Trophoblast cell (in vitro differentiated cells and primary cell): ENCODE results near the gene EFEMP1.

Experiments
- DNase-seq, 2 donors: peaks; one replicate each; pipeline ENCODE4 v3.0.0-alpha.2; 2016
- H2AFZ ChIP-seq: 2 replicates; pipeline ENCODE4 v1.6.1; 2013; ENCODE audit warnings: low read length, moderate library complexity, mild to moderate bottlenecking; ENCODE audit not compliant: insufficient read depth, poor library complexity
- H2AK5ac ChIP-seq: 2 replicates; pipeline ENCODE4 v1.6.1; 2013; ENCODE audit warnings: mild to moderate bottlenecking, low read length
- H2BK120ac ChIP-seq: 2 replicates; pipeline ENCODE4 v1.6.1; 2013; ENCODE audit warnings: low read length, mild to moderate bottlenecking, moderate library complexity; ENCODE audit not compliant: insufficient read depth, poor library complexity
- H2BK12ac ChIP-seq: 2 replicates; pipeline ENCODE4 v1.6.1; 2013; ENCODE audit warnings: mild to moderate bottlenecking, low read length, moderate library complexity
- H2BK5ac ChIP-seq: 2 replicates; pipeline ENCODE4 v1.6.1; 2013; ENCODE audit warnings: low read length, low read depth, moderate library complexity, mild to moderate bottlenecking; ENCODE audit not compliant: poor library complexity
- H3K14ac ChIP-seq: 2 replicates; pipeline ENCODE4 v1.6.1; 2013; ENCODE audit warnings: mild to moderate bottlenecking, low read length
- H3K18ac ChIP-seq: 2 replicates; pipeline ENCODE4 v1.6.1; 2013; ENCODE audit warnings: mild to moderate bottlenecking, low read length
- H3K23ac ChIP-seq: 2 replicates; pipeline ENCODE4 v1.6.1; 2013; ENCODE audit warnings: low read length
- H3K27ac ChIP-seq: 2 replicates; pipeline ENCODE4 v1.5.1; 2013; ENCODE audit warnings: low read depth, mild to moderate bottlenecking, inconsistent platforms, low read length, moderate library complexity
- H3K27me3 ChIP-seq: 2 replicates; pipeline ENCODE4 v1.6.1; 2013; ENCODE audit warnings: inconsistent platforms, mild to moderate bottlenecking, low read length, moderate library complexity; ENCODE audit not compliant: insufficient read depth
- H3K36me3 ChIP-seq, 2 experiments: 1 replicate in 1 of 2; 2 replicates in 1 of 2; pipeline ENCODE4 v1.6.1; 2013; ENCODE audit warnings: low read length in 2 of 2, mild to moderate bottlenecking in 2 of 2, moderate library complexity in 1 of 2; ENCODE audit not compliant: insufficient read depth in 2 of 2, control insufficient read depth in 1 of 2
- H3K4ac ChIP-seq: 2 replicates; pipeline ENCODE4 v1.6.1; 2013; ENCODE audit warnings: low read depth, mild to moderate bottlenecking, low read length, moderate library complexity
- H3K4me1 ChIP-seq, 2 experiments: 1 replicate in 1 of 2; 2 replicates in 1 of 2; pipeline ENCODE4 v1.6.1; 2013; ENCODE audit warnings: low read length in 2 of 2, mild to moderate bottlenecking in 2 of 2, moderate library complexity in 1 of 2; ENCODE audit not compliant: insufficient read depth in 2 of 2, control insufficient read depth in 1 of 2
- H3K4me2 ChIP-seq: 2 replicates; pipeline ENCODE4 v1.6.1; 2013; ENCODE audit warnings: inconsistent platforms, mild to moderate bottlenecking, low read length, moderate library complexity
- H3K4me3 ChIP-seq: 2 replicates; pipeline ENCODE4 v1.5.1; 2013; ENCODE audit warnings: mild to moderate bottlenecking, low read depth, low read length, inconsistent platforms
- H3K79me1 ChIP-seq: one replicate; pipeline ENCODE4 v1.6.1; 2013; ENCODE audit warnings: low read length
- H3K79me2 ChIP-seq: 2 replicates; pipeline ENCODE4 v1.6.1; 2013; ENCODE audit warnings: low read length, mild to moderate bottlenecking; ENCODE audit not compliant: control insufficient read depth, insufficient read depth, poor library complexity
- H3K9ac ChIP-seq: 2 replicates; pipeline ENCODE4 v1.6.1; 2013; ENCODE audit warnings: mild to moderate bottlenecking, low read length
- H3K9me3 ChIP-seq: 2 replicates; pipeline ENCODE4 v1.6.1; 2013; ENCODE audit warnings: low read depth, mild to moderate bottlenecking, control low read depth, inconsistent platforms, low read length; ENCODE audit not compliant: insufficient read depth
- H4K12ac ChIP-seq: 2 replicates; pipeline ENCODE4 v1.6.1; 2013; ENCODE audit warnings: low read depth, mild to moderate bottlenecking, low read length, moderate library complexity
- H4K8ac ChIP-seq: 2 replicates; pipeline ENCODE4 v1.6.1; 2013; ENCODE audit warnings: low read depth, mild to moderate bottlenecking, low read length, moderate library complexity
- H4K91ac ChIP-seq: one replicate; pipeline ENCODE4 v1.6.1; 2013; ENCODE audit warnings: low read depth, mild to moderate bottlenecking, low read length, moderate library complexity
- WGBS: extraction: QIAGEN DNeasy Blood & Tissue Kit; methylation state at CpG from one replicate; pipeline ENCODE4 v1.1.7; 2013; ENCODE audit warnings: missing lambda C conversion rate; ENCODE audit not compliant: insufficient read length, insufficient coverage; ENCODE audit errors: extremely low coverage; 5-methylcytosine and 5-hydroxymethylcytosine counted together

Gene EFEMP1

DNA sequence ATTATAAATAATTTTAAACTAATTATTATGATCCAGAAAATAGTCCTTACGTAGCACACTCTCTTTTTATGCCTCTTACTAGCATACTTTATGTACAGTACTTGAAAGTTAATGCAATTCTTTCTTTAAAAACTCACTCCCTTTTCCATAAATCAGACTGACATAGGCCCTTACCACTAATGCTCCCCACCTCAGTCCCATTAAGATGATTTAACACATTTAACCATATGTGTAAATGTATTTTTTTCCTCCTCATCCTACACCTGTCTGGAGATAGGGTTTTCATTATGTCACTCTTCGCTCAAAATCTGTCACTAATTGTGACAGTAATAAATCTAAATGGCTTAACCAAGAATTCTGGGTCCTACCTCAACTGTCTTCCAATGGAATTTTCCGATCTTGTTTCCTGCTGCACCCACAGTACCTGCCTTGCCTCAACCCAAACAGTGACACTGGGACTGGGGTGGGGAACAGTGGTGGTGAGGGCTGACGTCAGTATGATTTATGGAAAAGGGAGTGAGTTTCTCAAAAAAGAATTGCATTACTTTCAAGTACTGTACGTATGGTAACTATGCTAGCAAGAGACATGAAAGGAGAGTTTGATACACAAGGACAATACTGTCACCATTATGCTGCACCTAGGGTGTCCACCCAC is 25.1 kb downstream of the EFEMP1 start:
- Histone ChIP-seq H3K14ac (no peak overlapping the region), H4K12ac (no peak overlapping the region), H4K91ac (no peak overlapping the region), H3K27me3 (no peaks in the 10 kb centered on the region), H3K9me3 (no peaks in the 10 kb centered on the region), H2BK120ac (no peak overlapping the region), H3K79me2 (no peaks in the 10 kb centered on the region), H2BK5ac (no peak overlapping the region), H4K8ac (no peak overlapping the region), H3K4me2 (no peak overlapping the region), H3K4ac (no peak overlapping the region), H3K9ac (no peak overlapping the region), H3K27ac (no peak overlapping the region), H3K4me3 (no peak overlapping the region), H3K18ac (no peak overlapping the region), H2AK5ac (no peak overlapping the region), H3K79me1 (peaks cover 1% of the 10 kb centered on the region), H3K4me1 (no peaks in the 10 kb centered on the region), H3K36me3 (no peaks in the 10 kb centered on the region), H2BK12ac (no peak overlapping the region), H2AFZ (no peak overlapping the region), H3K23ac (no peak overlapping the region)
- WGBS: no CpG with 5 or more reads among the region's 5 CpGs
- no peak for DNase-seq

DNA sequence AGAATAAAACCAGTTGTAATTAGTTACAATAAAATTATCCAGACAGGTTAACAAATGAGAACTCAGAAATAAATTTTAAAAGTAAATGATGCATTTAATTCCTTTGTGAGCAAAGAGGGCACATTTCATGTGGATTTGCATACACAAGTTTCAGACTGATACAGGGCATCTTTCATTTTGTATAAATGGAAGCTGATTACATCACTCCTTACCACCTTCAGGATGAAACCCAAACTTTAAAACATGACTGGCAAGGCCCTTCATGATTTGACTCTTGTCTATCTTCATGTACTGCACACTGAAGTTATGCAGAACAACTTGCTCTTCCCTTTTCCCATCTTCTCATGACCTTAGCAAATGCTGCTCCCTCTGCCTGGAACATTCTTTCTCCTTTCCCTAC is 26.9 kb downstream of the EFEMP1 start:
- H2BK5ac ChIP-seq: no peak overlapping the region
- no peak overlapping the region for H3K23ac ChIP-seq
- H3K9me3 ChIP-seq: no peaks in the 10 kb centered on the region
- no peak overlapping the region for H3K4ac ChIP-seq
- H3K27me3 ChIP-seq: no peaks in the 10 kb centered on the region
- no peak overlapping the region for H2BK120ac ChIP-seq
- DNase-seq: no peak
- no peak overlapping the region for H2AFZ ChIP-seq
- no peaks in the 10 kb centered on the region for H3K36me3 ChIP-seq
- no peak overlapping the region for H4K91ac ChIP-seq
- H3K18ac ChIP-seq: no peak overlapping the region
- H3K79me1 ChIP-seq: peaks cover under 1% of the 10 kb centered on the region
- H2BK12ac ChIP-seq: no peak overlapping the region
- no peak overlapping the region for H4K8ac ChIP-seq
- H3K79me2 ChIP-seq: no peaks in the 10 kb centered on the region
- no peak overlapping the region for H3K27ac ChIP-seq
- H2AK5ac ChIP-seq: no peak overlapping the region
- no peak overlapping the region for H4K12ac ChIP-seq
- H3K9ac ChIP-seq: no peak overlapping the region
- no peaks in the 10 kb centered on the region for H3K4me1 ChIP-seq
- H3K4me2 ChIP-seq: no peak overlapping the region
- H3K4me3 ChIP-seq: no peak overlapping the region
- H3K14ac ChIP-seq: no peak overlapping the region

DNA sequence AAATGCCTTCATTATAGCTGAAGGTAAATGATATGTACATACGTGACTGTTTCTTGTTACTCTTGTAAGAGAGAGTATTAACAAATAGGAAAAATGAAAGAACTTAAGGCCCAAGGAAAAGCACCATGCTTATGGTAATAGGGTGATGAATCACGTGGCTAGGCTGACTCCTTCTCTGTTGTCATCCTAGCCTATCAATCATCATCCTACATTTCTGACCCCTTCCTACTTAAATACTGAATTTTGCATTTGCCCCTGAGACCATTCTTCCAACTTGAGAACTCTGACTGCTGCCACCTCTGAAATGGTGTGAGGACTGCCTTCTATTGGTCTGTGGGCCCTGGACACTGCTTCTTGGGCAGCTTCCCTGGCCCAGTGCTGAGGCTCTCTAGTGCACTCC is 28.9 kb downstream of the EFEMP1 start:
- no peak overlapping the region for H4K8ac ChIP-seq
- no peak overlapping the region for H2BK120ac ChIP-seq
- no peak overlapping the region for H4K12ac ChIP-seq
- no peaks in the 10 kb centered on the region for H3K27me3 ChIP-seq
- WGBS: no CpG with 5 or more reads among the region's 2 CpGs
- no peaks in the 10 kb centered on the region for H3K9me3 ChIP-seq
- H3K36me3 ChIP-seq: no peaks in the 10 kb centered on the region
- no peak overlapping the region for H2AFZ ChIP-seq
- H3K79me1 ChIP-seq: no peaks in the 10 kb centered on the region
- no peak overlapping the region for H3K18ac ChIP-seq
- no peak overlapping the region for H2BK12ac ChIP-seq
- no peak overlapping the region for H2BK5ac ChIP-seq
- no peak overlapping the region for H3K4ac ChIP-seq
- no peak for DNase-seq
- H3K4me3 ChIP-seq: no peak overlapping the region
- H3K27ac ChIP-seq: no peak overlapping the region
- H3K4me2 ChIP-seq: no peak overlapping the region
- no peak overlapping the region for H3K14ac ChIP-seq
- H3K23ac ChIP-seq: no peak overlapping the region
- H4K91ac ChIP-seq: no peak overlapping the region
- H3K79me2 ChIP-seq: no peaks in the 10 kb centered on the region
- no peak overlapping the region for H3K9ac ChIP-seq
- no peak overlapping the region for H2AK5ac ChIP-seq
- no peaks in the 10 kb centered on the region for H3K4me1 ChIP-seq

DNA sequence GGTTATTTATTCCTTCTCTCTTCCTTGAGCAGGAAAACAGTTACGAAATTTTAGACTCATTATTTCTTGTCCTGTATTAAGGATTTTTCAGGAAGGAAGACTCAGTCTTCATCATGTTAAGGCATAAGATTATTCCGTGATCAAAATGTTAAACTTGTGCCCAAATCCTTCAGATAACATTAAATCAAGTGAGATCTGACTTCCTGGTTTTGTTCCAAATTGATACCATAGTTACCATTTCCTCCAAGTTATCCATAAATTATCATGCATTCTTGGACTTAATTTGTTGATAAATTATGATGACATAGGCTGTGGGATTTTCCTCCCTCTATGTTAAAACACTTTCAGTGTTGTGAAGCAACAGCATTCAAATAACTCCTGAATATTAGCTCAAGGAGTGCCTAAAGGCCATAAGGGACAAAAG is 31.9 kb downstream of the EFEMP1 start:
- Histone ChIP-seq H3K27ac (no peak overlapping the region), H2BK5ac (no peak overlapping the region), H2AK5ac (no peak overlapping the region), H4K12ac (no peak overlapping the region), H2BK12ac (no peak overlapping the region), H3K23ac (no peak overlapping the region), H2AFZ (no peak overlapping the region), H2BK120ac (no peak overlapping the region), H3K4me3 (no peak overlapping the region), H3K9me3 (no peaks in the 10 kb centered on the region), H3K18ac (no peak overlapping the region), H3K4ac (no peak overlapping the region), H3K14ac (no peak overlapping the region), H3K36me3 (no peaks in the 10 kb centered on the region), H4K91ac (no peak overlapping the region), H3K27me3 (no peaks in the 10 kb centered on the region), H3K79me1 (no peaks in the 10 kb centered on the region), H3K79me2 (no peaks in the 10 kb centered on the region), H3K4me1 (peaks cover 0 to 2% of the 10 kb centered on the region in 2 experiments), H3K9ac (no peak overlapping the region), H3K4me2 (no peak overlapping the region), H4K8ac (no peak overlapping the region)
- WGBS: no CpG with 5 or more reads among the region's 2 CpGs
- DNase-seq: peak in 1 of 2 donors; percentile 43
